B cell (primary cell): ENCODE results near the gene KCNS3.

Experiments used
- EZH2 ChIP-seq: IDR thresholded peaks from 2 replicates; pipeline ENCODE4 v1.6.1; 2012; ENCODE audit warnings: borderline replicate concordance, low read depth, mild to moderate bottlenecking, moderate library complexity, low read length; ENCODE audit not compliant: insufficient read depth, poor library complexity, severe bottlenecking
- TF ChIP-seq, protein P1 (sequence below): fragments of 200-600 bp; IDR thresholded peaks from one replicate; pipeline ENCODE4 v1.8.0; 2022; ENCODE audit warnings: antibody characterized with exemption, mild to moderate bottlenecking

DNA sequence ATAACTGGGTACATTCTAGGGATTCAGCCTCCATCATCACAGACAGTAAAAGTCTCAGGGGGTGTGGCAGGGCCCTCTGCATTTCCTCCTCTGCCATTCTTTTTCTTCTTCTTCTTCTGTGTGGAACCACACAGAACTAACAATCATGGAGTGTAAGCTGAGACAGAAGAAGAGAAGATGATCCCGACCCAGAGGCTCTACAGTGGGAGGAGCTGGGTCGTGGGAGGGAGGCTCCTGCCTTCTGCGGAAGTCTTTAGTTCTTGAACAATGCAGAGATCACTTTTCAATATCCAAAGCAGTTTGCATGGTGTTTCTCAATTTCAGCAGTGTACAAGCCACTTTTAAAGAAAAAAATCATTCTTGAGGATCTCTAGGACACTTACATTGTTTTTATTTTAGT, 80.9 kb downstream of the KCNS3 start:
- TF ChIP-seq, protein P1, sequence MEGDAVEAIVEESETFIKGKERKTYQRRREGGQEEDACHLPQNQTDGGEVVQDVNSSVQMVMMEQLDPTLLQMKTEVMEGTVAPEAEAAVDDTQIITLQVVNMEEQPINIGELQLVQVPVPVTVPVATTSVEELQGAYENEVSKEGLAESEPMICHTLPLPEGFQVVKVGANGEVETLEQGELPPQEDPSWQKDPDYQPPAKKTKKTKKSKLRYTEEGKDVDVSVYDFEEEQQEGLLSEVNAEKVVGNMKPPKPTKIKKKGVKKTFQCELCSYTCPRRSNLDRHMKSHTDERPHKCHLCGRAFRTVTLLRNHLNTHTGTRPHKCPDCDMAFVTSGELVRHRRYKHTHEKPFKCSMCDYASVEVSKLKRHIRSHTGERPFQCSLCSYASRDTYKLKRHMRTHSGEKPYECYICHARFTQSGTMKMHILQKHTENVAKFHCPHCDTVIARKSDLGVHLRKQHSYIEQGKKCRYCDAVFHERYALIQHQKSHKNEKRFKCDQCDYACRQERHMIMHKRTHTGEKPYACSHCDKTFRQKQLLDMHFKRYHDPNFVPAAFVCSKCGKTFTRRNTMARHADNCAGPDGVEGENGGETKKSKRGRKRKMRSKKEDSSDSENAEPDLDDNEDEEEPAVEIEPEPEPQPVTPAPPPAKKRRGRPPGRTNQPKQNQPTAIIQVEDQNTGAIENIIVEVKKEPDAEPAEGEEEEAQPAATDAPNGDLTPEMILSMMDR = no peak
- no peak for TF ChIP-seq EZH2
